Astrocyte (in vitro differentiated cells and primary cell): ENCODE measurements around the gene IDI1. TPM values are rescaled to one million over a fixed set of nuclear protein-coding genes. Genes with fewer than 3 reads are reported as not detected.

Experiments used
- DNase-seq: peaks from one replicate; pipeline ENCODE4 v3.0.0-alpha.2; 2010; ENCODE audit warnings: low read depth
- FAIRE-seq: peaks from 2 replicates; lab custom pipeline; 2011; peaks lifted over from hg19 to GRCh38; lab: Jason Lieb, UNC
- H2AFZ ChIP-seq: 2 replicates; pipeline ENCODE4 v1.6.0; 2012; ENCODE audit warnings: low read depth, low read length, inconsistent platforms
- H3K27ac ChIP-seq: 2 replicates; pipeline ENCODE4 v1.5.1; 2011; ENCODE audit warnings: low read depth, low read length, inconsistent platforms
- H3K27me3 ChIP-seq: 2 replicates; pipeline ENCODE4 v1.6.0; 2011; ENCODE audit warnings: low read length, inconsistent platforms; ENCODE audit not compliant: insufficient read depth
- H3K36me3 ChIP-seq: 2 replicates; pipeline ENCODE4 v1.5.1; 2011; ENCODE audit warnings: low read length, inconsistent platforms; ENCODE audit not compliant: insufficient read depth
- H3K4me1 ChIP-seq: 2 replicates; pipeline ENCODE4 v1.5.1; 2011; ENCODE audit warnings: low read length, inconsistent platforms; ENCODE audit not compliant: insufficient read depth
- H3K4me2 ChIP-seq: 2 replicates; pipeline ENCODE4 v1.6.0; 2012; ENCODE audit warnings: low read length, inconsistent platforms
- H3K4me3 ChIP-seq: 2 replicates; pipeline ENCODE4 v1.5.1; 2011; ENCODE audit warnings: low read depth, mild to moderate bottlenecking, low read length, inconsistent platforms; ENCODE audit not compliant: insufficient read depth
- H3K79me2 ChIP-seq: 2 replicates; pipeline ENCODE4 v1.6.0; 2012; ENCODE audit warnings: mild to moderate bottlenecking, low read length, inconsistent platforms; ENCODE audit not compliant: insufficient read depth
- H3K9ac ChIP-seq: 2 replicates; pipeline ENCODE4 v1.6.0; 2012; ENCODE audit warnings: mild to moderate bottlenecking, low read length, inconsistent platforms
- H3K9me3 ChIP-seq: 2 replicates; pipeline ENCODE4 v1.5.1; 2012; ENCODE audit warnings: low read depth, mild to moderate bottlenecking, low read length, inconsistent platforms; ENCODE audit not compliant: insufficient read depth
- H4K20me1 ChIP-seq: 2 replicates; pipeline ENCODE4 v1.6.0; 2012; ENCODE audit warnings: low read length, inconsistent platforms; ENCODE audit not compliant: insufficient read depth
- H3K27ac Mint-ChIP-seq: one replicate; pipeline ENCODE4 v1.8.0; 2021; ENCODE audit warnings: mild to moderate bottlenecking, mixed read lengths; ENCODE audit not compliant: unreplicated experiment
- H3K27me3 Mint-ChIP-seq: one replicate; pipeline ENCODE4 v1.8.0; 2021; ENCODE audit warnings: low read depth, mixed read lengths; ENCODE audit not compliant: unreplicated experiment
- H3K36me3 Mint-ChIP-seq: one replicate; pipeline ENCODE4 v1.8.0; 2021; ENCODE audit warnings: low read depth, mixed read lengths; ENCODE audit not compliant: unreplicated experiment
- H3K4me1 Mint-ChIP-seq: one replicate; pipeline ENCODE4 v1.8.0; 2021; ENCODE audit warnings: low read depth, mixed read lengths; ENCODE audit not compliant: unreplicated experiment
- H3K4me3 Mint-ChIP-seq: one replicate; pipeline ENCODE4 v1.8.0; 2021; ENCODE audit warnings: mild to moderate bottlenecking, moderate library complexity, mixed read lengths; ENCODE audit not compliant: unreplicated experiment
- H3K9me3 Mint-ChIP-seq: one replicate; pipeline ENCODE4 v1.8.0; 2021; ENCODE audit warnings: mild to moderate bottlenecking, mixed read lengths; ENCODE audit not compliant: unreplicated experiment
- EZH2 ChIP-seq: IDR thresholded peaks from 2 replicates; pipeline ENCODE4 v1.6.1; 2012; ENCODE audit warnings: mild to moderate bottlenecking, low read length, inconsistent platforms; ENCODE audit not compliant: insufficient read depth
- total RNA-seq: library from RNA; stranded (reverse); gene quantifications from 2 replicates; pipeline ENCODE4 v1.2.1, GENCODE V29; 2021
- TF ChIP-seq, protein P1 (sequence below): IDR thresholded peaks from 2 replicates; pipeline ENCODE4 v1.5.1; 2011; ENCODE audit warnings: low read depth, mild to moderate bottlenecking, inconsistent platforms, low read length, moderate library complexity; ENCODE audit not compliant: insufficient read depth

Gene IDI1
- total RNA-seq, 1 donor from 2014 or later = 63.2 TPM

GRCh38 chr10:1045415-1045814 is 3.5 kb downstream of the IDI1 start:
- H3K9me3 Mint-ChIP-seq = no peaks in the 10 kb centered on the region
- H3K4me3 ChIP-seq = no peak overlapping the region
- peak overlapping the region; percentile 34 for H3K27ac Mint-ChIP-seq

DNA sequence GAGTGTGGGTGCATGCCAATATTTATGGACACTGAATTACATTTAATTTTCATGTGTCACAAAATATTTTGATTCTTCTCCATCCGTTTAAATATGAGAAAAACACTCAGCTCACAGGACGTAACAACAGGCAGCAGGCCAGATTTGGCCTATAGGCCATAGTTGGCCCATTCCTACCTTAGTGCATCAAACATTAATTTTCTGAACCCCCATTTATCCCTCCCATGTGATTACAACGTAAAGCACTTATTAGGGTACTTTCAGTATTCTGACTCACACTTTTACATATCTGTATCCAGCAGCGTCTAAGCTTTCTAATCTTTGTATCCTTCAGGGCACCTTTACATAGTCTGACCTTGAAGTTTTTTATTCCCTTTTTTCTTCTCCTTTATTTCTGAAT is 4.0 kb downstream of the IDI1 start:
- no peak overlapping the region for H2AFZ ChIP-seq
- peaks cover 32% of the 10 kb centered on the region for H3K36me3 ChIP-seq
- DNase-seq (no peak), FAIRE-seq (no peak)
- peak overlapping the region; percentile 76 for H3K4me2 ChIP-seq
- peaks cover 53% of the 10 kb centered on the region for H3K79me2 ChIP-seq
- H3K27ac ChIP-seq = no peak overlapping the region
- Mint-ChIP-seq H3K27ac (no peak overlapping the region), H3K9me3 (no peaks in the 10 kb centered on the region), H3K4me1 (peaks cover 10% of the 10 kb centered on the region), H3K4me3 (peak overlapping the region; percentile 55), H3K27me3 (no peaks in the 10 kb centered on the region), H3K36me3 (no peaks in the 10 kb centered on the region)
- no peak overlapping the region for H3K9ac ChIP-seq
- no peaks in the 10 kb centered on the region for H3K27me3 ChIP-seq
- H3K4me3 ChIP-seq = no peak overlapping the region
- H3K9me3 ChIP-seq = no peaks in the 10 kb centered on the region
- H3K4me1 ChIP-seq = peaks cover 5% of the 10 kb centered on the region
- peaks cover 59% of the 10 kb centered on the region for H4K20me1 ChIP-seq
- no peak for TF ChIP-seq EZH2
- TF ChIP-seq, protein P1, sequence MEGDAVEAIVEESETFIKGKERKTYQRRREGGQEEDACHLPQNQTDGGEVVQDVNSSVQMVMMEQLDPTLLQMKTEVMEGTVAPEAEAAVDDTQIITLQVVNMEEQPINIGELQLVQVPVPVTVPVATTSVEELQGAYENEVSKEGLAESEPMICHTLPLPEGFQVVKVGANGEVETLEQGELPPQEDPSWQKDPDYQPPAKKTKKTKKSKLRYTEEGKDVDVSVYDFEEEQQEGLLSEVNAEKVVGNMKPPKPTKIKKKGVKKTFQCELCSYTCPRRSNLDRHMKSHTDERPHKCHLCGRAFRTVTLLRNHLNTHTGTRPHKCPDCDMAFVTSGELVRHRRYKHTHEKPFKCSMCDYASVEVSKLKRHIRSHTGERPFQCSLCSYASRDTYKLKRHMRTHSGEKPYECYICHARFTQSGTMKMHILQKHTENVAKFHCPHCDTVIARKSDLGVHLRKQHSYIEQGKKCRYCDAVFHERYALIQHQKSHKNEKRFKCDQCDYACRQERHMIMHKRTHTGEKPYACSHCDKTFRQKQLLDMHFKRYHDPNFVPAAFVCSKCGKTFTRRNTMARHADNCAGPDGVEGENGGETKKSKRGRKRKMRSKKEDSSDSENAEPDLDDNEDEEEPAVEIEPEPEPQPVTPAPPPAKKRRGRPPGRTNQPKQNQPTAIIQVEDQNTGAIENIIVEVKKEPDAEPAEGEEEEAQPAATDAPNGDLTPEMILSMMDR = no peak

More at GRCh38 chr10:1045415-1045814, 3.5 kb downstream of the IDI1 start:
- Histone ChIP-seq H3K27ac (no peak overlapping the region), H4K20me1 (peaks cover 55% of the 10 kb centered on the region), H3K79me2 (peaks cover 58% of the 10 kb centered on the region), H3K36me3 (peaks cover 27% of the 10 kb centered on the region), H3K9ac (no peak overlapping the region), H3K27me3 (no peaks in the 10 kb centered on the region), H2AFZ (no peak overlapping the region), H3K9me3 (no peaks in the 10 kb centered on the region), H3K4me2 (peak overlapping the region; percentile 76), H3K4me1 (peaks cover 8% of the 10 kb centered on the region)
- FAIRE-seq = no peak
- DNase-seq = no peak
- no peaks in the 10 kb centered on the region for H3K27me3 Mint-ChIP-seq
- peaks cover 10% of the 10 kb centered on the region for H3K4me1 Mint-ChIP-seq
- no peaks in the 10 kb centered on the region for H3K36me3 Mint-ChIP-seq
- H3K4me3 Mint-ChIP-seq = peak overlapping the region; percentile 64
- TF ChIP-seq, protein P1 = no peak

GRCh38 chr10:1044146-1044545 is 4.8 kb downstream of the IDI1 start:
- Mint-ChIP-seq H3K9me3 (no peaks in the 10 kb centered on the region), H3K27ac (no peak overlapping the region), H3K36me3 (no peaks in the 10 kb centered on the region), H3K4me1 (peaks cover 10% of the 10 kb centered on the region), H3K27me3 (no peaks in the 10 kb centered on the region), H3K4me3 (no peak overlapping the region)
- Histone ChIP-seq H3K4me1 (peaks cover 5% of the 10 kb centered on the region), H4K20me1 (peaks cover 59% of the 10 kb centered on the region), H2AFZ (no peak overlapping the region), H3K4me3 (no peak overlapping the region), H3K4me2 (peak overlapping the region; percentile 23), H3K9ac (no peak overlapping the region), H3K27ac (no peak overlapping the region), H3K9me3 (no peaks in the 10 kb centered on the region), H3K27me3 (no peaks in the 10 kb centered on the region), H3K36me3 (peaks cover 37% of the 10 kb centered on the region), H3K79me2 (peaks cover 49% of the 10 kb centered on the region)
- no peak for TF ChIP-seq EZH2
- TF ChIP-seq, protein P1 = no peak
- no peak for DNase-seq
- FAIRE-seq = no peak
